GM21529 (cell line): ENCODE results near the gene CYP24A1.

Experiments
- ATAC-seq: cut with Tn5 transposase; IDR thresholded peaks from one replicate; pipeline ENCODE4 v1.9.1; 2021; ENCODE audit not compliant: unreplicated experiment

The CYP24A1 gene

DNA sequence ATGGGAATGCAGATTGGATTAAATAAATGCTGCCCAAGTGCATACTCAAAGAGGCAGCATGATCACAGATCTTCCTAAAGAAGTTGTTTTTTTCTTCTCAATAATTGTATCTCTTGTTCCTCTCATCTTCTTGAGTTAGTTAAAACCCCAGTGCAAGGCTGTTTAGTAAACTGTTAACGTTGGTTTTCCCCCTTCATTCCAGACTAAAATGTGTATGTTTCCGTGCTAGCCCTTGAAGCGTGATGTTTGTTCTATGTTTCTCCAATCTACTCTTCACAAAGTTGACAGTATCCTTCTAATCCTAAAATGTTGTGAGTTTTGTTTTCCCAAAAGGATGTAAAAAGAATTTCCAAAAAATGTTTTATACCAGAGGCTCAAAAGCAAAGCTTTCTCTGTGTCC lies 15.6 kb downstream of the CYP24A1 start:
- no peak for ATAC-seq

GRCh38 chr20:54156981-54157835 lies 16.6 kb downstream of the CYP24A1 start:
- ATAC-seq: no peak

DNA sequence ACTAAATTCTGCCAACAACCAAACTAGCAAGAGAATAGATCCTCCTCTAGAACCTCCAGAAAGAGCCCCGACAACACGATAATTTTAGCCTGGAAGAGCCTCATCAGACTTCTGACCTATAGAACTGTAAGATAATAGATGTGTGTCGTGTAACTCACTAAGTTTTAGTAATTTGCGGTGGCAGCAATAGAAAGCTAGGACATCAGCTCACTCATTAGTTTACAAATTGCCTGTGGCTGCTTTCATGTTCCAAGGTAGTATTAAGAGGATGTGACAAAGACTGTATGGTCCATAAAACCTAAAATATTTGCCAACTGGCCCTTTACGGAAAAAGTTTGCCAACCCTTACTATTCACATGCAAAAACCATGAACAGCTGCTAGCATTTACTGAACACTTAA lies 17.3 kb downstream of the CYP24A1 start:
- ATAC-seq: no peak

DNA sequence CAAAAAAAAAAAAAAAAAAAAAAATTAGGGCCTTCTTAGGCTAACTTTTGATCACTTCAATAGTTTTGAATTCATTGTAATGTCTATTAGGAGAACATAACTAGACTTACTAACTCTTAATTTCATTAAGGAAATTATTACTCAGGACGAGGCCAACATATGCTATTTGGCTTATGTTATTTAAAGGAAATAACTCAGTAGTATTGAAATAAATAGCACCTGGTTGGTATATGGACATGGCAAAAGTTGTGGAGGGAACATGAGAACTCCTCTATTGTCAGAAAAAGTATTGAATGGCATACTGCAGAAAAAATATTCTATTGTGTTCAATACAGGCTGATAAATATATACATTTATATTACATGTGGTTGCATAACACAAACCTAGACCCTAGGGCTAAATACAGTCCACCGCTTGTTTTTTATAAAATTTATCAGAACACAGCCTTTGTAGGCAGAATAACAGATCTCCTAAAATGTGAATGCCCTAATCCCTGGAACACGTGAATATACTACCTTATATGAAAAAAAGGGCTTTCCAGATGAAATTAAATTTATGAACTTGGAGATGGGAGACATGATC lies 18.0 kb downstream of the CYP24A1 start:
- no peak for ATAC-seq

GRCh38 chr20:54154439-54154838 lies 19.3 kb downstream of the CYP24A1 start:
- ATAC-seq: no peak

GRCh38 chr20:54153847-54154246 lies 19.9 kb downstream of the CYP24A1 start:
- no peak for ATAC-seq

- no peak for ATAC-seq
Measured at GRCh38 chr20:54153041-54153327, 20.8 kb downstream of the CYP24A1 start.

DNA sequence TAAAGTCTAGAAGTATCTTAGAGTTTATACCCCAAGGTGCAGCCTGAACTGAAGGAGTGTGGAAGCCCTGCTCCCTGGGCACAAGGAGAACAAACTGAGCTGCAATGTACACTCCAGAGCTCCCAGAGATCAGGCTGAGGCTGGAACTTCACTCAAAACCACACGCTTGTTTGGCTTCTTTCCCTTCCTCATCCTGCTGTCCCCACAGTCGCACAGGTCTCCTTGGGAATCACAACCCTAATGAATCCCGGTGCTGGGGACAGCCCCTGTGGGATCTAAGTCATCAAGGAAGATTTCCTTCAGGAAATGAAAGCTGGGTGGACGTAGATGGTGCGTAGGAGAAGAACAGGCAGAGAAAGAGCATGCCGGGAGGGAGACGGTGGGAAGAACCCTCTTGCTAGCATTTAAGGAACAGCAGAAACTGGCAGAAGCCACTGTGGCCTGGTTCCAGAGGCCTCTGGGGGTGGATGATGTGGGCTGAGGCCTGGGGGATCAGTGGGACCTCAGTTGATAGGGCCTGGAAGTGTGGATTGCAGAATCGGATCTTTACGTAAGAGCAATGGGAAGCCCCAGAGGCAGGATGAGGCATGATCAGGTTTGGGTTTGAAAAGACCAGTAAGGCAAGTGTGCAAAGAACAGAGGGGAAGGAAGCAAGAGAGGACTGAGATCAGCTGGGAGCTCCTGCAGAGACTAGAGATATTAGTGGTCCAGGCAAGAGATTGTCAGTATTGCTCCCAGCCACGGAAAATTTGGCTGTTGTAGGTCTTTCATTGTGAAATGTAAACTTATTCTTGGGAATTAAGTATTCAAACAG lies 21.4 kb downstream of the CYP24A1 start:
- no peak for ATAC-seq

DNA sequence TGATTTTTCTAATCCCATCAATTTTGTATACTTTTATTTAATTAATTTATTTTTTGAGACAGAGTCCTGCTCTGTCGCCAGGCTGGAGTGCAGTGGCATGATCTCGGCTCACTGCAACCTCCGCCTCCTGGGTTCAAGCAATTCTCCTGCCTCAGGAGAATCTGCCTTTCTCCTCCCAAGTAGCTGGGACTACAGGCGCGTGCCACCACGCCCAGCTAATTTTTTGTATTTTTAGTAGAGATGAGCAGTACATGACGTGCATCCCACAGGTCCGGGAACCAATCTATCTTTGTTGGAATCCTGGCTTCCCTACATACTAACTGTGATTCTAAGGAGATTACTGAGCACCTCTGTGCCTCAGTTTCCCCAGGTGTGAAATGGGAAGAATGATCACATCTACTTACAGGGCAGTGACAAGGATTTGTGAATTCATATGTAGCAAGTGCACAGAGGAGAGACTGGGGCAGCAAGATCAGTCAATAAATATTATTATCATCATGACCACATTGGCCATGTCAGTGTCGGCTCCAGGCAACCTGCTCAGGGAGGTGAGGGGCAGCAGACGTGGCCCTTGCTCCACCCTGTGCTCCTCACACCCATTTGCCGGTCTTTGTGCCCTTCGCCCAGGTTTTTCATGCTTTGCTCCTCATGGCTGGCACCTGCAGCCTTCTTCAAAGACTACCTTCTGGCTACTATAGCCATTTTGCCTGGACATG lies 22.1 kb downstream of the CYP24A1 start:
- ATAC-seq: no peak

DNA sequence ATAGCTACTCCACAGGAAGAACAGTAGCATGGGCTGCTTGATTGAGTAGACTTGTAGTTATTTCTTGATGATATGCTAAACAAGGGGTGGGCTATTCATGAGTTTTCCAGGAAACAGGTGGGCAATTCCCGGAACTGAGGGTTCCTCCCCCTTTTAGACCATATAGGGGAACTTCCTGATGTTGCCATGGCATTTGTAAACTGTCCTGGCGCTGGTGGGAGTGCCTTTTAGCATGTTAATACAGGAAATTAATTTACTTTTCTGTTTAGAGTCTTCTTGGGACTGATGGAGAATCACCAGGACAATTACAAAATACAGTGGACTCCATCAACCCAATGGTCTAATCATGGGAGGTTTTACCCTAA lies 22.7 kb downstream of the CYP24A1 start:
- ATAC-seq: no peak

DNA sequence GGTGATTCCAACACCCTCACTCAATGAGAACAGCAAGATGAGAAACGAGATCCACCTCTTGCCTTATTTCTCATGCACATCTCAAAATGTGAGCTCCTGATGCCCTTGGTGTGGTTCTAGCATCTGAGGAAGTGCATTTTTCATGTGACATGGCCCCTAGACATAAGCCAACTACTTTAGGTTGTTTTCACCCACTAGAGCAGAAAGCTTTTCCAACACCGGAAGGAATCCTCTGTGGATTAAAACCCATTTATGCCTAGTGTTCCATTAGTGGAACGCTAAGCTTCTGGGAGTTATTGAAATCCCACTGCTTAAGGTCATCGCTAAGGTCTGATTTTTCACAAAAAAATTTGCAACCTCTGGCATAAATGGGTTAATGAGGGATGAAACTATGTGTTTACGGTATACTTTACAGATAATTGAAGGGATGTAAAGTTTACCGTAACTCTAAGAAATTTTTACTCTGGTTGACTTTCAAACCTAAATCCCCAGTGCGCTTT lies 24.0 kb downstream of the CYP24A1 start:
- ATAC-seq: no peak

DNA sequence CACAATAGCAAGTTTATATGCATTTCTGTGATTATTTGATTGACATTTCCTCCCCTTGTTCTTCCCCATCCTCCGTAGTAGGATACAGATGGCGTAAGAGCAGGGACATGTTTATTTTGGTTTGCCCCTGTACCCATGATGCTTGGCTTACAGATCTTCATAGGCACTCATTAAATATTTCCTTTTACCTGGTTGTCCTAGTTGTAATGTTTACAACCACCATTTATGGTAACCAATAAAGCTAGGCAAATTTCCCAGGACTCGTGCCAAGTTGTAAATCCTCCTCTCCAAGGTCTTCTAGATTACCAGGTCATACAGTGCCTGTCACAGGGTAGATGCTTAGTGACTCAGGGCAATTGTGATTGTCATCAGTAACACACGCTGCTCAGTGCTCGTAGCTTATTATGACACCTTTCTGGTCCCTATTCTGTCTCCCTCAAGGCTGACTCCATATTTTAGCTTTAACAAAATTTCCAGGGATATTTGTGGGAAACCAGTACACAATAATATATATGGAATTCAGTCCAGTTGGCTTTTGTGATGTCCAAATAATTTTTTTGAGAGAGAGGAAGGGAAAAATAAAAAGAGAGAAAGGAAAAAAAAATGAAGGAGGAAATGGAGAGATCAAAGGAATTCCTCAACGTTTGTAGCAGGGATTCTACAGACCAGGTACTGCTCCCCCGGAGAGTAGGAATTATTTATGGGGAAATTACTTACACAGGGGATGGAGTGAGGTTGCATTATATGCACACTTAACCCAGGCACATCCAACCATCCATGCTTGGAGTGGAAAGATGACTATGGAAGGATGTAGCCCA lies 24.6 kb downstream of the CYP24A1 start:
- no peak for ATAC-seq

DNA sequence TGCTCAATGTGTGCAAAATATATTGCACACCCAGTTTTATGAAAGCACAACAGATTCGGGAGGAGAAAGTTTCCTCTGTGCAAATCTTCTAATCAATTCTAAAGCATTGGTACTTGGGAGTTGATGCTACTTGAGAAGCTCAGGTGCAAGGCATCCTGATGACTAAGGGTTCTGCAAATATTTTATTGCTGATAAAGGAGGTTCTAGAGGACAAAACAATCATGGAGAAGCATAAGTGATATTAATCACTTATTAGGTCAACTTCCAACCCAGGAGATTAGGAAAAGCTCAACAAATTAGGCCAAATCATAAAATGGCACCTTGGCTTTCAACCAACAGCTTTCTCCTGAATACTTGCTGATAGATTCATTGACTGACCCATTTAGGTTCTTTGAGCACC lies 27.1 kb downstream of the CYP24A1 start:
- no peak for ATAC-seq

DNA sequence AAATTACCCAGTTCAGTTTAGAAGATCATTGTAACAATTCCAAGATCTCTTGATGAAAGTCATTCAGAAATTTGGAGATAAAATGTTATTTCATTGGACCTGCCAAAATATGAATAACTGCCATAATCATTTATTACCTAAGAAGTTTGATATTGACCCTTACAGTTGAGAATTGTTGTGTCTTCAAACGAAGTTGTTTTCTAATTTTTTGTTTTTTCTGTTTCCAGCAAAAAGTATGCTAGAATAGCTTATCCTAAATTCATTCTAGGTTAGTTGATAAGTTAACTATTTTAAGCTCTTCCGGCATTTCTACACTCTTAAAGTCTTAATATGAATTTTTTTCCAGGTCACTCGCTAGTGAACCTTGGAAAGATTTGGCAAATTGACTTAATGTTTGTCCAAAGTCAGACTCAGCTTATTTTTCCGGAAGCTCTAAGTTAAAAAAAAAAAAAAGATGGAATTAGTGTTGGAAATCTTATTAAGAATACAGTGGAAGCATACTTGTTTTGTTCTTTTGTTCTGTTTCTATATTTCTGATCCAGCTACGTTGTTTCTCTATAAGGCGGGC lies 28.9 kb downstream of the CYP24A1 start:
- ATAC-seq: no peak

- ATAC-seq: no peak
Measured at GRCh38 chr20:54140927-54141566, 32.7 kb downstream of the CYP24A1 start.

- no peak for ATAC-seq
Measured at GRCh38 chr20:54140486-54140885, 33.3 kb downstream of the CYP24A1 start.

DNA sequence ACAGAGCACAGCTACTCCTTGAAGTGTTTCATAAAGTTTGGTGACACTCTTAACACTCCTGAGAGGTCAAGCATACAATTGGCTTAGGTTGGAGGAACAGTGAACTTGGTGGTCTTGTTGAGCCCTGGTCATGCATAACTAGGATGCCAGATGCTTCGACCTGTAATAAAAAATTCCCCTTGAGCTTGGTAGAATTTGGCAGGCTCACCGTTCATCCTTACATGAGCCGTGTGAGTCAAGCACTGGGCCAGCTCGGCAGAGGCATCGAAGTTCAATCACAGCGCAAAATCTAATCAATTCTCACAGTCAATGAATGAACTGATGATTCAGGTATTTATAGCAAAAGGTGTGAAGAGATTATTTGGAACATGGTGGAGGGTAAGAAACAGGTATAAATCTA lies 33.7 kb downstream of the CYP24A1 start:
- no peak for ATAC-seq

- no peak for ATAC-seq
Measured at GRCh38 chr20:54139188-54139587, 34.6 kb downstream of the CYP24A1 start.

GRCh38 chr20:54138427-54138826 lies 35.4 kb downstream of the CYP24A1 start:
- ATAC-seq: no peak

DNA sequence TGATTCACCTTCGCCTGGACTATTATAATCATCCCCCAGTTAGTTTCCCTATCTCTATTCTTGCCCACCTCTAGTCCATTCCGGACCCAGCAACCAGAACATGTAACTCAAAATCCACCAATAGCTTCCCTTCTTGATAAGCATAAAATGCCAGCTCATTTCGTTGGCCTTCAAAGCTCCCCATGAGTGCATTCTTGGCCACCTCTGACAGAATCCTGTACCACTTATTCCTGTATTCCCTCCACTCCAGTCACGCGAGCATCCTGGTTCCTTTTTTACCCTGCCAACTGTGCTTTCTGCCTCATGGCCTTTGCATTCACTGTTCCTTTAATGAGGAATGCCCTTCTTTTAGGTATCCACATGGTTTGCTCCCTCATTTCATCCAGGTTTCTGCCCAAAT lies 36.7 kb downstream of the CYP24A1 start:
- no peak for ATAC-seq
